Astrocyte (in vitro differentiated cells and primary cell): Measurements from ENCODE around the gene CASK.

ENCODE experiments used
- EZH2 ChIP-seq: IDR thresholded peaks from 2 replicates; pipeline ENCODE4 v1.6.1; 2012; ENCODE audit warnings: mild to moderate bottlenecking, low read length, inconsistent platforms; ENCODE audit not compliant: insufficient read depth
- TF ChIP-seq, protein P1 (sequence below): IDR thresholded peaks from 2 replicates; pipeline ENCODE4 v1.5.1; 2011; ENCODE audit warnings: low read depth, mild to moderate bottlenecking, inconsistent platforms, low read length, moderate library complexity; ENCODE audit not compliant: insufficient read depth

DNA sequence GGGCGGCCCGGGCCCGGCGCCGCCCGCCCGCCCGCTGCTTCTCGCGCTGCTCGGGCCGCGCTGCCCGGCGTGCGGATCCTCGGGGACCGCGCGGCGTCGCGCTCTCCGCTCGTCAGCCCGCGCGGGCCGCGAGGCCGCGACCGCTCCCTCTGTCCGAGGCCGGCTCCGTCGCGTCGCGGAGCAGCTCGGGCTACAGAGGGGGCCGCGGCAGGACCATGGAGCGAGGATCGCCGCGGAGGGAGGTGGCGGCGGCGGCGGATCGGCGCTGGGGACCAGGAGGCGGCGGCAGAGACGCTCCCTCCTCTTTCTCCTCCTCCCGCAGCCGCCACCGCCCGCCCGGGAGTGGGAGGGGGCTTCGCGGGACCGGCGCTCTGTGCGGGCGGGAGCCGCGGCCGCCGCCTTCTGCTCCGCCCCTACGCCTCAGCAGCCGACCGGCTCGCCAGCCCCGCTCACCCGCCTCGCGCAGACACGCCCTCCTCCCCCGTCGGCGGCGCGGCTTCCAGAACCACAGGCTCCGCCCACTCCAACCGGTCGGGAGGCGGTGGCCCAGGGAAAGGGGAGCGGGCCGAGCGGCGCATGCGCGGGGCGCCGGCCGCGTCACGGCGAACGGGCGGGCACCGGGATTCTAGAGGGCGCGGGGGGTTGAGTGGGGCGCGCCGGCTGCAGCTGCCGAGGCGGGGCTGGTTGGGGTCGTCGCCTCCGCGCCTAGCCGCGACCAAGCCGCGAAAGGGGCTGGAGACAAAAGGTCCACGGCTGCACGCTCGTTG lies at the start of gene CASK:
- TF ChIP-seq, protein P1, sequence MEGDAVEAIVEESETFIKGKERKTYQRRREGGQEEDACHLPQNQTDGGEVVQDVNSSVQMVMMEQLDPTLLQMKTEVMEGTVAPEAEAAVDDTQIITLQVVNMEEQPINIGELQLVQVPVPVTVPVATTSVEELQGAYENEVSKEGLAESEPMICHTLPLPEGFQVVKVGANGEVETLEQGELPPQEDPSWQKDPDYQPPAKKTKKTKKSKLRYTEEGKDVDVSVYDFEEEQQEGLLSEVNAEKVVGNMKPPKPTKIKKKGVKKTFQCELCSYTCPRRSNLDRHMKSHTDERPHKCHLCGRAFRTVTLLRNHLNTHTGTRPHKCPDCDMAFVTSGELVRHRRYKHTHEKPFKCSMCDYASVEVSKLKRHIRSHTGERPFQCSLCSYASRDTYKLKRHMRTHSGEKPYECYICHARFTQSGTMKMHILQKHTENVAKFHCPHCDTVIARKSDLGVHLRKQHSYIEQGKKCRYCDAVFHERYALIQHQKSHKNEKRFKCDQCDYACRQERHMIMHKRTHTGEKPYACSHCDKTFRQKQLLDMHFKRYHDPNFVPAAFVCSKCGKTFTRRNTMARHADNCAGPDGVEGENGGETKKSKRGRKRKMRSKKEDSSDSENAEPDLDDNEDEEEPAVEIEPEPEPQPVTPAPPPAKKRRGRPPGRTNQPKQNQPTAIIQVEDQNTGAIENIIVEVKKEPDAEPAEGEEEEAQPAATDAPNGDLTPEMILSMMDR = no peak
- TF ChIP-seq EZH2 = no peak
